Globus pallidus (tissue), 1 donor: Measurements from ENCODE around the gene STAMBPL1.

Source experiments
- DNase-seq: peaks from one replicate; pipeline ENCODE4 v3.0.0-alpha.2; 2015; ENCODE audit warnings: low spot score

Gene STAMBPL1

DNA sequence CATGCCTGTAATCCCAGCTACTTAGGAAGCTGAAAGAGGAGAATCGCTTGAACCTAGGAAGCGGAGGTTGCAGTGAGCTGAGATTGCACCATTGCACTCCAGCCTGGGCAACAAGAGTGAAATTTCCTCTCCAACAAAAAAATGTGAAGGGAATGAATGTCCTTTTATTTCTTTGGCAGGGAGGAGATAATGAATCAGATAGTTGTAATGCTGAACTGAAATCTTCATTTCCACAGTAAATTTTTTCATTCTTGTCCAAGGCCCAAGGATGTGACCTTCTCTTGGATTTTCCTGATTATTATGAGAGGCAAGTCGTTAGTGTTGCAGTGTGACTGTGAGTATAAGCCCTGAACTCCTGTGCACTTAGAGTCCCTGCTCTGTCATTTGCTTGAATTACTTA lies 13.6 kb downstream of the STAMBPL1 start:
- DNase-seq: no peak

DNA sequence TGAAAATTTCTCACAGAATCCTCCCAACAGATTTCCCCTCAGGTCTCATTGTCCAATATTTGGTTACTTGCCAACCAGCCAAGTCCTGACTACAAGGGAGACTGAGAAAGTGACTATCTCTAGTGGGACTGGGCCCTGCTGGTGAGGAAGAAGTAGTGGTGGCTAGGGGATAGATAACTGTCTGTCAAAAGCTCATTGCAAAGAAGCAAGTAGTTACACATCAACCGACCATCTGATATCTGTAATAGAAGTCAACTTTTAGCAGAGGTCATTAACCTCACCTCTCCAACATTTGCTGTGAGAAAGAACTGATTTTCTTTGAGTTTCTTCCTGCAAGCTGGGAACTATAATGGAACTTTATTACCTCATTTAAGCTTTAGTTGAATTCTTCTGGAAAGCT lies 15.2 kb downstream of the STAMBPL1 start:
- no peak for DNase-seq

DNA sequence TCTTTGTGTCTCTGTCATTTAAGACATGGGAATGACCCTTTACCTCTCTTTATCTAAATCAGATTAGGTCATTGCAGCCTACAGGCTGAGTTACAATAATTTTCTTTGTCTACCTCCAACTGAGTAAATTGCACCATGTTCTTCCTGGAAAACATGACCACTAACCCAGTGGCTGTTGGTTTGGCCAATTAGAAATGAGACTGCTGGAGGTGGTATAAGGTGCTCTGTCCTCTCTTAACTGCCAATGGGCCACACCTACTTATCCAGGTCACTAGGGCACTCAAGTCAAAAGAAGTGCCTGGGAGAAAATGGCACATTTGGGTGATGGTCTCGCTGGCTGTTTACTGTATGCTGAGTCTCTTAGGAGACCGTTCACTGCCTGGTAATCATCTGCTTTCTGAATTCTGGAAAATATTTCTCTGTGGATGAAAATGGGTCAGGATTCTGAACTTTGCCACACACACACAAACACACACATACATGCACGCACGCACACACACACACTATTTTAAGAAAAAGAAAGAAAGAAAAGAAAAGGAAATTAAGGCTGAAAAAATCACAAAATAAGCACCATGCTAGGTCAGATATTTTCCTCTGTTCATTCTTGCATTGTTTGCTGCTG lies 16.4 kb downstream of the STAMBPL1 start:
- DNase-seq: no peak

DNA sequence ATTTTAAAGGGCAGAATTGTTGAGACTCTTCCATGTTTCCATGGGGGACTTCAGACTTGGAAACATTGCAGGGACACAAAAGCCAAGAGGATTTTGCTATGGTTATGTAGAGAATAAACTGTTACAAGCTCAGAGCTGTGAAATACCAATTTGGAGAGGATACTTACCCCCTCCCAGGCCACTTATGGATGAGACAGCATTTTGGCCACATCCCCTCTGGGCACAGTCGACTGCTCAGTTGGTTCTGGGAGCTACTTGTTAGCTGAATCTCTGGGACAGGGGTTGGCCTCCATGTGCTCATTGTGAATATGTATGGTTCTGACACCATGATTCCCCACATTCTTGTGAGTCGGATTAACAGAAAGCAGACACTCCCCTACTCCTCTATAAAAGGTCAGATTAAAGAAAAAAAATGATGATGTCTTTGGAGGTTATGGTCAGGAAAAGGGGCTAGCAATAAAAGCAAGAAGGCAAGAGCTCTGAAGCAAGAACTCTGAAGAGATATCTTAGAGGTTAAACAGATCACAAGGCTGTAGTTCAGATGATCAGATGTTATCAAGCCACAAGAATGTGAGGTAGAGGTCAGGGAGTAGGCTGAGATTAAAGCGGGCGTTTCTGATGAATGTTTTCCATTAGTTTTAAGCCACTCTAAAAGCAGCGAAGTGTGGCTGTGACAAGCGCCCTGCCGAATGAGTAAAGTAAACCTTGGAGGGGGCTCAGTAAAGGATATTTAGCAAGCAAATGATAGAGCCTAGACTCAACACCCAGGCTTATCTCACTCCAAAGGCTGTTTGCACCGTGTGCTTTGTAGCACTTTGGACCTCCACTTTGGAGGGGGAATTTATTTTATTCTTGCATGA lies 17.2 kb downstream of the STAMBPL1 start:
- DNase-seq: no peak

DNA sequence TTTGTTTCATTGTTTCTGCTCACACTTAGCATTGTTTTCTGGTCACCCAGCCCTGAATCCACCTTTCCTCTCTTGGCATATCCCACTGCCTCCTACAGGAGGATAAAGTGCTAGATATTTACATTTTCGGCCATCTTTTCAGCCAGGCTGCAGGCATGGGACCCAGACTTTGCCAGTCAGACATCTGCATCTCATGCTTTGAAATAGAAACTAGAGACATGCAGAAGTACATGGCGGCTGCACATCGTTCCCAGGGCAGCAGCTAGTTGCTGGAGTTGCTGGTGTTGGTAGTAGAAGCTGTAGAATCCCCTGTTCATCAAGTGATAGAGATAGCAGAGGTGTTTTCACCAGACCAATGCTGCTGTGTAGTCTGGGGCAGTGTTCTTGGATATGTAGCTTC lies 18.7 kb downstream of the STAMBPL1 start:
- no peak for DNase-seq

GRCh38 chr10:88899886-88900285 lies 19.8 kb downstream of the STAMBPL1 start:
- no peak for DNase-seq

DNA sequence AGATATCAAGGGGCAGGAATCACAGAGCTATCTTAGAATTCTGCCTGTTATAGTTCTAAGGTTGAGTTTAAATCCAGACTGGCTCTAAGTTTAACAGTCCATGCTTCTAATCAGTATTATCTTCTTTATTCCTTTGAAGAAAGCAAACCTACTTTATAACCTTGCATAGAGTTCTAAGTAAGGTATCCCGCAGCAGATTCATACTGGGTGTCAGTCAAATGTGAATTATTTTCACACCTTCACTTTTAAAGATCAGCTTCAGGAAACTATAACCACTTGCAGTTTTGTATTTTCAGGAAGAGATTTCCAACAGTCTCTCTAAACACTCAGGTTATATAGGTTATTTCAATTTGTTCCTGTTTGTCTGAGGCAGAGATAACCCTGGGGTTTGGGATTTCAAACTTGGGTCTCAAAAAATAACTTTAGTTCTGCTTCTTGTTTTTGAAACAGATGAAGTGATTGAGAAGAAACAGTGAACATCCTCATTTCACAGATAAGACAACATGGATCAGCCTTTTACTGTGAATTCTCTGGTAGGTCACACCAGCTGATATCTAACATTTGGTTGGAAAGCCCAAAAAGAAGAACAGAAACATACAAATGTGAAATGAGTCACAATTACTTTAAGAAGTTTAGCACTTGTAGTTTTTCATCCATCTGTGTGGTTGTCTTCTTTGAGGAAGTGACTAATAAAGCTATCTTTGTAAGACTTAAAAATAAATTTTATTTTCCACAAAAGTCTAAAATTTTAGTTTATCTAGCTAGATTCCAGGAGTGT lies 21.4 kb downstream of the STAMBPL1 start:
- DNase-seq: peak; percentile 59

GRCh38 chr10:88901984-88902789 lies 22.1 kb downstream of the STAMBPL1 start:
- DNase-seq: no peak

- DNase-seq: no peak
These were observed 23.7 kb downstream of the STAMBPL1 start for GRCh38 chr10:88903715-88904114.

DNA sequence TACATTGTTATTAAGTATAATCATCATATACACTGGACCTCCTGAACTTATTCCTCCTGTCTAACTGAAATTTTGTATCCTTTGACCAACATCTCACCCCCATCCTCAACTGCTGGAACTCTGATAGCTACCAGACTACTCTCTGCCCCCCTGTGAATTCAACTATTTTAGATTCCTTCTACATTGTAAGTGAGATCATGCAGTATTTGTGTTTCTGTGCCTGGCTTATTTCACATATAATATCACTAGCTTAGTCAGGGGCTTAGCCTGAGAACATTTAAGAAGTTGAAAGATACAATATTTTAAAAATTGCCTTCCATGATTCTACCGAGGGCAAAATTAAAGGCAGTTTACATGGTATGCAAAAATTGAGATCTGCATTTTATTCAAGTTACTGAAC lies 26.9 kb downstream of the STAMBPL1 start:
- no peak for DNase-seq

DNA sequence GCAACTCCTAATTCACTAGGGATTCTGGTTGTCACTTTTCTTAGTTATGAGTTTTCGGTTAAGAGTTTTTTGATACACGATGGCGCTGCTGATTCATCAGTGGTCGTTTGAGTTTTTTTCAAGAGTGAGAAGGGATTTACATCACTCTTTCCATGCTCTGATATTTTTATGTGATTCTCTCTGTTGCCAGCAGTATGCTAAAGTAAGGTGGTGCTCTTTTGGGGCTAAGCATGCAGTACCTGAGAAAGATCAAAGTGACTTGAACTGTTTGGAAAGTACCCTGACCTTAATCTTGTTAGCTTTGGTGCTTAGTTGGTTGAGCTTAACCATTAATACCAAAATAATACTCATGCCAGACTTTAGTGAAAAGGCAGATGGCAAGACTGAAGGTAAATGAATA lies 28.1 kb downstream of the STAMBPL1 start:
- DNase-seq: no peak

GRCh38 chr10:88911116-88911515 lies 31.1 kb downstream of the STAMBPL1 start:
- DNase-seq: no peak

DNA sequence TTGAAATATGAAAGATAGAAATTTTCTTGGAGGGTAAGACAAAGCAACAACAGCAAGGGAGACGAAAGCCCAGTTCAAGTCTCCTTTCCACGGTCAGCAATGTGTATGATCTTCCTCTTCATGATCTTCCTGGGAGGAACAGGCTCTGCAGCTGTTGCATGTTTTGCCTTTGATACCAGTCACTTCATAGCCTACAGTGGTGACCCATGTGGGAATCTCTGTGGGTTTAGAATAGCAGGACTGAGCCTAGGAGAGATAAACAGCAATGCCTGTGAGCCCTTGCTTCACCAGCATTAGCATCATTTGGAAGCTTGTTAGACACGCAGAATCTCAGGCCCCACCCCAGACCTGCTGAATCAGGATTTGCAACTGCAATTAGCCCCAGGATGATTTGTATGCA lies 31.8 kb downstream of the STAMBPL1 start:
- no peak for DNase-seq

DNA sequence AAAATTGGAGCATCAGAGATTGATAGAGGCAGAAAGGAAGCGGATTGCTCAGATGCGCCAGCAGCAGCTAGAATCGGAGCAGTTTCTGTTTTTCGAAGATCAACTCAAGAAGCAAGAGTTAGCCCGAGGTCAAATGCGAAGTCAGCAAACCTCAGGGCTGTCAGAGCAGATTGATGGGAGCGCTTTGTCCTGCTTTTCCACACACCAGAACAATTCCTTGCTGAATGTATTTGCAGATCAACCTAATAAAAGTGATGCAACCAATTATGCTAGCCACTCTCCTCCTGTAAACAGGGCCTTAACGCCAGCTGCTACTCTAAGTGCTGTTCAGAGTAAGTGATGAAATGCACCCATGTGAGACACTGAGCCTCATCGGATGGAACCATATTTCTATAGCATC lies 33.1 kb downstream of the STAMBPL1 start:
- no peak for DNase-seq

DNA sequence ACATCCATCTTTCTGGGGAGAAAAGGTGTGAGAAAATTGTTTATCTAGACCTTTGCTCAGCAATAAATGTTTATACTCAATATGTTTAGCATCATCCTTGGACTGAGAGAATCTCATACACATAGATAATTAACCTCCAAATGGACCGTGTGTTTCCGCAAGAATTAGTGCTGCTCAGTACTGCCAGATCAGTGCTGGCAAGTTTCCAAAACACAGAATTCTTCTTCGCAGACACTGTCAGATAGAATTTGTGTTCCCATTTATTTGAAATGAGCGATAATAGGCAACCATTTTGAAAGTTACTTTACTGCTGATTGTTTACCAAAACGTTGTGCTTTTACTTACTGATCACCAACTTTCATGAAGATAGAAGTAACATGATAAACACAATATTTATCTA lies 33.7 kb downstream of the STAMBPL1 start:
- no peak for DNase-seq

GRCh38 chr10:88915781-88916180 lies 35.7 kb downstream of the STAMBPL1 start:
- DNase-seq: no peak

DNA sequence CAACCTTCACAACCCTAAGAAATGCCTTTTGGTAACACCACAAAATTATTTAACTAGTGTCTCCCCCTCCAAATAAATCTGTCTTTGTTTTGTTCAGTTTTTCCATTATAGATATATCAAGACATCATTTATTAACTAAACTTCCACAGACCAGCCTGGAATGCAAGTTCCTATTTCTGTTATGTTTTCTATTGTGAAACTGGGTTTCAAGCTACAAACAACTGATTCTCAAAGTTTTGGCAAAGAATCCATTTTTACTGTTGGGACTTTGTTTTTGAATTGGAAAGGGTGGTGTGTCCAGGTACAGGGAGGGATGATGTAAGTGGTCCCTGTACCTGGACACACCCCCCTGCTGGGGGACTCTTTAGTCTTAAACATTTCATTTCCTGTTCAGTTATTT lies 36.2 kb downstream of the STAMBPL1 start:
- DNase-seq: no peak

DNA sequence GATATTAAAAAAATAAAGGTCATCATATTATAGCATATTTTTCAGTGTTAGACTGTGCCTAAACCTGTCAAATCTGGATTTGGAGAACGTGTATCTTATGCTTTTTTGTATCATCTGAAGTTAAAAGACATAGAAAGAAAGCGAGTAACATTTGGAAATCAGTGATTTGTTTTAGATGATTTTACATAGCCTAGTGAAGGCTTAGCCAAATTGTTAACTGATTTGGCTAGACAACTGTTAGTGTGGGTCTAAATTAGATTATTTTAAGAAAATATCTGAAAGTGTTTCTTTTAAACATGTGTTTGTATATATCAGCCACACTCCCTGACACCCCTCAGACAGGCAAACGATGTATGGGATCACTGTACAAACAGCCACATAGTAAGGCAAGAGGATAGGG lies 36.9 kb downstream of the STAMBPL1 start:
- no peak for DNase-seq

DNA sequence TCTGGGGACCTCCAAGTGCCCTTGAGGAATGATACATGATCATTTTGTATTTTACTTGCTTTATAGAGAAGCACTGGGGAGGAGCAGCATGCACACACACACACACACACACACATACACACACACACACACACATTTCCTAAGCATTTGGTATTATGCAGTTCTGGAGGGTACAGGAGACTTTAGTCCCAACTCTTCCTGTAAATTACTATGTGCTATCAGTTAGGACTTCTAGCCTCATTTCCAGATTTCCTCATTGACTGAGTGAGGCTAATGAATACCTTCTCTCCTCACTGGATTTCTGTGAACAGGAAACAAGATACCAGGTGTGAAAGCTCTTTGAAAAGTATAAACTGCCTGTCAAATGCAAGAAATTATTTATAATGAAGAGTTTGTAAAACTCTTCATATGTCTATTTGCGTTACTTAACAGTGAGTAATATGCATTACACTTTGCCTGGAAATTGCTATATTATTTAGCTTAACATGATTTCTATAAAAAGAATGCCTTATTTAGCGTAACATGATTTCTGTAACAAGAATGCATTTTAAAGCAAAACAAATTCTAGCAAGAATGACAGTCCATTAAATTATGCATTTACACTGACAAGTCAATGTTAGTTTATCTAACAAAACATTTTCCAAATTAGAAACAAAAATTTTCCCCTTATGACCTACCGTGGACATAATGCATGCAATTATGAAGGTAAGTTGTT lies 38.3 kb downstream of the STAMBPL1 start:
- no peak for DNase-seq

- no peak for DNase-seq
These were observed 39.0 kb downstream of the STAMBPL1 start for GRCh38 chr10:88919041-88919440.

DNA sequence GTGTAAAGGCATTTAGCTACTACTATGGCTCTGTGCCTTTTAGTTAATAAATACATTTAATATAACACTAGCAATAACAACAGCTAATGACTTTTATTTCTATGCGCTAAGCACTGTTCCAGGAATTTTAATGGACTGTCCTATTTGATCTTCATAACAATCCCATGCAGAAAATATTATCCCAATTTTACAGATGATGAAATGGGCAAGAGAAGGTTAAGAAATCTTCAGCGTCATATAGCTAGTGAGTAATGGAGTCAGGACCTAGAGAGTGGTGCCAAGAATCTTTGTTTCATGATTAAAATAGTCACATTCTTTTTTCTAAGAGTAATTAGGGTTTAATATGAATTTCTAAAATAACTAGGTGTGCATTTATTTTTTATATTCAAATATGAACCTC lies 40.2 kb downstream of the STAMBPL1 start:
- no peak for DNase-seq
